ENCODE measurements around the gene POU2AF2.
"Not testable (repeated sequence)": the region's sequence is repeated elsewhere in the genome, so short reads cannot be mapped to it uniquely, and the experiment has no call there.

- TF ChIP-seq CTCF (IDR thresholded peaks at IDR 0.05; ENCODE audit: poor library complexity, severe bottlenecking); RAD21 (conservative IDR thresholded peaks at IDR 0.05); TAF1 (IDR thresholded peaks at IDR 0.05; ENCODE audit: low read depth); EP300 (conservative IDR thresholded peaks at IDR 0.05; ENCODE audit: poor library complexity, severe bottlenecking); REST (IDR thresholded peaks at IDR 0.05; ENCODE audit: borderline replicate concordance); EZH2 (IDR thresholded peaks at IDR 0.05; ENCODE audit: borderline replicate concordance, insufficient read depth, low read length, poor library complexity, severe bottlenecking); POLR2AphosphoS5 (IDR thresholded peaks at IDR 0.05): not testable (repeated sequence)
Measured at GRCh38 chr11:111320199-111320598, 74.7 kb downstream of the POU2AF2 start.
